ENCODE measurements around the gene THSD7B. TPM values are rescaled to one million over a fixed set of nuclear protein-coding genes. Genes with fewer than 3 reads are reported as not detected.

The THSD7B gene
- total and polyA plus RNA-seq, 2 of the 13 experiments (the other 11 are each of a cell fraction or from before 2014, with no cell fraction given): 0.02 TPM; not detected in 1

DNA sequence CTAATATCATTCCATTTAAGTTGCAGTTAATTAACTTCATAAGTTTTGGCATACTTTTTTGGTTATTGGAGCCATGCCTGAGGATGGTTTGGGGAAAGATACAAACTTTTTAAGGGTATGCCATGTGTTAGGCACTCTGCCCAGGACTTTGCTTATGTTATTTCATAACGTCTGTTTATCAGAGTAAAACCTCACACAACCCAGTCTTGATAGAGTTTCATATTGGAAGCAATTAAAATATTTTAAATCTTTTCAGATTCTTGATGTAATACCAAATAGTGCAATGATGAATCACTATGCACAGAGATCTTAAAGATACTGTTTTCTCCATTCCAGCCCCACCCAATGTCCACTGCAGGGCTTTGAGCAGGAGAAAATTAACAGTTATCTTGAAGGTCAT lies 669.8 kb downstream of the THSD7B start (continued):
- TF ChIP-seq, protein P1, sequence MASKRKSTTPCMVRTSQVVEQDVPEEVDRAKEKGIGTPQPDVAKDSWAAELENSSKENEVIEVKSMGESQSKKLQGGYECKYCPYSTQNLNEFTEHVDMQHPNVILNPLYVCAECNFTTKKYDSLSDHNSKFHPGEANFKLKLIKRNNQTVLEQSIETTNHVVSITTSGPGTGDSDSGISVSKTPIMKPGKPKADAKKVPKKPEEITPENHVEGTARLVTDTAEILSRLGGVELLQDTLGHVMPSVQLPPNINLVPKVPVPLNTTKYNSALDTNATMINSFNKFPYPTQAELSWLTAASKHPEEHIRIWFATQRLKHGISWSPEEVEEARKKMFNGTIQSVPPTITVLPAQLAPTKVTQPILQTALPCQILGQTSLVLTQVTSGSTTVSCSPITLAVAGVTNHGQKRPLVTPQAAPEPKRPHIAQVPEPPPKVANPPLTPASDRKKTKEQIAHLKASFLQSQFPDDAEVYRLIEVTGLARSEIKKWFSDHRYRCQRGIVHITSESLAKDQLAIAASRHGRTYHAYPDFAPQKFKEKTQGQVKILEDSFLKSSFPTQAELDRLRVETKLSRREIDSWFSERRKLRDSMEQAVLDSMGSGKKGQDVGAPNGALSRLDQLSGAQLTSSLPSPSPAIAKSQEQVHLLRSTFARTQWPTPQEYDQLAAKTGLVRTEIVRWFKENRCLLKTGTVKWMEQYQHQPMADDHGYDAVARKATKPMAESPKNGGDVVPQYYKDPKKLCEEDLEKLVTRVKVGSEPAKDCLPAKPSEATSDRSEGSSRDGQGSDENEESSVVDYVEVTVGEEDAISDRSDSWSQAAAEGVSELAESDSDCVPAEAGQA (IDR thresholded peaks at IDR 0.05; ENCODE audit: low read depth): no peak
- TF ChIP-seq, protein P1 (CRISPR knock-in tag; IDR thresholded peaks at IDR 0.05; ENCODE audit: borderline replicate concordance): no peak
- TF ChIP-seq ZKSCAN8 (CRISPR knock-in tag; IDR thresholded peaks at IDR 0.05; ENCODE audit: borderline replicate concordance) (no peak), TBX2 (CRISPR knock-in tag; IDR thresholded peaks at IDR 0.05; ENCODE audit: borderline replicate concordance) (no peak)

DNA sequence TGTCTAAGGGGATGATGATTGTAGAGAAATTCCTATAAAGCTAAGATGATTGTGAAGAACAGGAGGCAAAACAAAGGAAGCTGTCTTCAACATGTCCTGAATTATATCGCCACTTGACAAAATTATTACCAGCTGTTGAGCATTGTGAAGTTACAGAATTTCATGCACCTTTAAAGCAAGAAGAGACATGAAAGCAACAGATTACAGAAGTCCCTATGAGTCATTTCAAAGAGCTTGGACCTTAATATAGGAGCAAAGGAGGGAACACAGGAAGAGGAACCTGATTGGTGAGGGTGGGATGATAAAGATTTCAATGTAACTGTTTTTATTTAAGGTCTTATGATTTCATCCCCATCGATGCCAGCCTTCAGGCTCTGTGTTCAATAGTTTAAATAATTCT lies 672.0 kb downstream of the THSD7B start:
- intact Hi-C loops (cut with micrococcal nuclease; ENCODE audit: unreplicated experiment): no loop called here
- no peak for DNase-seq (ENCODE audit: low spot score)
- Histone ChIP-seq H2AFZ (ENCODE audit: low read length) (no peak overlapping the region), H3K9me3 (ENCODE audit: low read length) (no peaks in the 10 kb centered on the region), H3K4me2 (ENCODE audit: low read depth, low read length) (no peak overlapping the region), H3K36me3 (replicated peaks in 1 of 2; ENCODE audit: control insufficient read depth in 1 of 2, insufficient read depth in 2 of 2, low read length in 2 of 2) (no peaks in the 10 kb centered on the region), H3K4me3 (replicated peaks in 1 of 3; ENCODE audit: insufficient read depth in 1 of 3, low read depth in 2 of 3, low read length in 3 of 3) (no peak overlapping the region), H3K27me3 (ENCODE audit: control insufficient read depth in 1 of 2, insufficient read depth in 2 of 2, low read length in 2 of 2) (no peaks in the 10 kb centered on the region), H3K27ac (ENCODE audit: extremely low read length, insufficient read depth, low read length) (no peak overlapping the region), H4K20me1 (ENCODE audit: insufficient read depth, low read length) (no peaks in the 10 kb centered on the region), H3K4me1 (ENCODE audit: insufficient read depth, low read length) (no peaks in the 10 kb centered on the region), H3K79me2 (ENCODE audit: insufficient read depth, low read length) (no peaks in the 10 kb centered on the region), H3K9ac (ENCODE audit: insufficient read depth, low read depth, low read length) (no peak overlapping the region)
- no peak for ATAC-seq
- CTCF ChIA-PET (ENCODE audit: low intra/inter-chr PET ratio, low total read pairs): no interaction called here
- no peak for FAIRE-seq
- POLR2A ChIA-PET: no interaction called here
- 0% methylated on average over 2 of the region's 2 CpGs for WGBS (ENCODE audit: low lambda C conversion rate)
- no TSS peak for BruUV-seq (replicated peaks)
- no peak for TF ChIP-seq HES4 (CRISPR knock-in tag; IDR thresholded peaks at IDR 0.05; ENCODE audit: borderline replicate concordance)
- no peak for TF ChIP-seq KLF13 (CRISPR knock-in tag; IDR thresholded peaks at IDR 0.05)
- TF ChIP-seq ISL2 (CRISPR knock-in tag; IDR thresholded peaks at IDR 0.05): no peak
- TF ChIP-seq TCF7 (IDR thresholded peaks at IDR 0.05; ENCODE audit: low read depth): no peak
- no peak for TF ChIP-seq ATF7 (IDR thresholded peaks at IDR 0.05)
- no peak for TF ChIP-seq ATF7 (CRISPR knock-in tag; IDR thresholded peaks at IDR 0.05)
- TF ChIP-seq, protein P2, sequence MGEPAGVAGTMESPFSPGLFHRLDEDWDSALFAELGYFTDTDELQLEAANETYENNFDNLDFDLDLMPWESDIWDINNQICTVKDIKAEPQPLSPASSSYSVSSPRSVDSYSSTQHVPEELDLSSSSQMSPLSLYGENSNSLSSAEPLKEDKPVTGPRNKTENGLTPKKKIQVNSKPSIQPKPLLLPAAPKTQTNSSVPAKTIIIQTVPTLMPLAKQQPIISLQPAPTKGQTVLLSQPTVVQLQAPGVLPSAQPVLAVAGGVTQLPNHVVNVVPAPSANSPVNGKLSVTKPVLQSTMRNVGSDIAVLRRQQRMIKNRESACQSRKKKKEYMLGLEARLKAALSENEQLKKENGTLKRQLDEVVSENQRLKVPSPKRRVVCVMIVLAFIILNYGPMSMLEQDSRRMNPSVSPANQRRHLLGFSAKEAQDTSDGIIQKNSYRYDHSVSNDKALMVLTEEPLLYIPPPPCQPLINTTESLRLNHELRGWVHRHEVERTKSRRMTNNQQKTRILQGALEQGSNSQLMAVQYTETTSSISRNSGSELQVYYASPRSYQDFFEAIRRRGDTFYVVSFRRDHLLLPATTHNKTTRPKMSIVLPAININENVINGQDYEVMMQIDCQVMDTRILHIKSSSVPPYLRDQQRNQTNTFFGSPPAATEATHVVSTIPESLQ (CRISPR knock-in tag; conservative IDR thresholded peaks at IDR 0.05): no peak
- TF ChIP-seq IKZF4 (CRISPR knock-in tag; IDR thresholded peaks at IDR 0.05; ENCODE audit: borderline replicate concordance, low read depth, not compliant biosample characterization): no peak
- no peak for TF ChIP-seq ZNF546 (CRISPR knock-in tag; conservative IDR thresholded peaks at IDR 0.05)
- TF ChIP-seq, protein P3, sequence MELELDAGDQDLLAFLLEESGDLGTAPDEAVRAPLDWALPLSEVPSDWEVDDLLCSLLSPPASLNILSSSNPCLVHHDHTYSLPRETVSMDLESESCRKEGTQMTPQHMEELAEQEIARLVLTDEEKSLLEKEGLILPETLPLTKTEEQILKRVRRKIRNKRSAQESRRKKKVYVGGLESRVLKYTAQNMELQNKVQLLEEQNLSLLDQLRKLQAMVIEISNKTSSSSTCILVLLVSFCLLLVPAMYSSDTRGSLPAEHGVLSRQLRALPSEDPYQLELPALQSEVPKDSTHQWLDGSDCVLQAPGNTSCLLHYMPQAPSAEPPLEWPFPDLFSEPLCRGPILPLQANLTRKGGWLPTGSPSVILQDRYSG (CRISPR knock-in tag; IDR thresholded peaks at IDR 0.05): no peak
- TF ChIP-seq HOXA9 (CRISPR knock-in tag; IDR thresholded peaks at IDR 0.05; ENCODE audit: borderline replicate concordance): no peak
- in situ Hi-C loops (cut with HindIII; ENCODE audit: extremely low pct_ligation_motif_present, low pct_unique_long_range_greater_than_20kb): no loop called here

Data from HepG2 (cell line).